Tibial nerve (tissue), 4 donors: ENCODE data around the gene AHCYL2. TPM values are rescaled to one million over a fixed set of nuclear protein-coding genes. Genes with fewer than 3 reads are reported as not detected.
"Not testable (repeated sequence)": the region's sequence is repeated elsewhere in the genome, so short reads cannot be mapped to it uniquely, and the experiment has no call there.

Experiments used
- DNase-seq, 2 donors: peaks; one replicate each; pipeline ENCODE4 v3.0.0-alpha.2; 2019; ENCODE audit warnings: low spot score in 2 of 2
- H3K27ac ChIP-seq, 4 donors: fragments of 200-600 bp; sonication (generic) in 3 of 4; one replicate each; pipeline ENCODE4 v1.5.1; 2017 to 2019; ENCODE audit warnings: mild to moderate bottlenecking in 1 of 4
- H3K27me3 ChIP-seq, 2 donors: fragments of 200-600 bp; sonication (generic) in 1 of 2; one replicate each; pipeline versions ENCODE4 v1.5.1 to v1.6.0; 2017 to 2019
- H3K36me3 ChIP-seq, 3 donors: fragments of 200-600 bp; sonication (generic); one replicate each; pipeline ENCODE4 v1.5.1; 2018 to 2019
- H3K4me1 ChIP-seq, 4 donors: fragments of 200-600 bp; sonication (generic) in 3 of 4; one replicate each; pipeline ENCODE4 v1.5.1; 2017 to 2019
- H3K4me3 ChIP-seq, 4 donors: fragments of 200-600 bp; sonication (generic) in 3 of 4; one replicate each; pipeline ENCODE4 v1.5.1; 2017 to 2019; ENCODE audit warnings: mild to moderate bottlenecking in 1 of 4, moderate library complexity in 1 of 4
- H3K9me3 ChIP-seq, 4 donors: fragments of 200-600 bp; sonication (generic) in 3 of 4; one replicate each; pipeline ENCODE4 v1.5.1; 2017 to 2019
- CTCF ChIP-seq, 5 experiments: fragments of 200-600 bp in 3 of 5; fragments of 450-650 bp in 2 of 5; sonication (generic) in 3 of 5; IDR thresholded peaks; one replicate each; pipeline ENCODE4 v1.5.1; 2016 to 2019; ENCODE audit warnings: antibody characterized with exemption in 5 of 5, mild to moderate bottlenecking in 3 of 5, moderate library complexity in 2 of 5
- EP300 ChIP-seq, 2 donors: sonication (generic); formaldehyde crosslinking; IDR thresholded peaks; one replicate each; pipeline ENCODE4 v1.6.1; 2017; ENCODE audit warnings: antibody characterized with exemption in 2 of 2, mild to moderate bottlenecking in 1 of 2
- POLR2A ChIP-seq, 2 donors: fragments of 450-650 bp; IDR thresholded peaks; one replicate each; pipeline ENCODE4 v1.6.1; 2017; ENCODE audit warnings: antibody characterized with exemption in 2 of 2, mild to moderate bottlenecking in 2 of 2, moderate library complexity in 2 of 2
- WGBS, 2 donors: methylation state at CpG; one replicate each; pipeline ENCODE4 v1.1.5; 2018; 5-methylcytosine and 5-hydroxymethylcytosine counted together
- total RNA-seq, 4 donors: library from RNA; depleted of rRNA; stranded (reverse); fragments of >200 nt; gene quantifications; one replicate each; pipeline ENCODE4 v1.1.0, GENCODE V29; 2016

Gene AHCYL2
- total RNA-seq, 4 donors from 2014 or later, result 21.6 to 42.9 (median 30.9) TPM

GRCh38 chr7:129244220-129244619, 19.4 kb downstream of the AHCYL2 start:
- Histone ChIP-seq H3K4me3 (no peak overlapping the region), H3K27ac (no peak overlapping the region), H3K27me3 (no peaks in the 10 kb centered on the region), H3K9me3 (no peaks in the 10 kb centered on the region), H3K4me1 (peaks cover 0 to 13% (median 0%) of the 10 kb centered on the region in 4 donors), H3K36me3 (no peaks in the 10 kb centered on the region)
- 100% methylated on average over 1 of the region's 1 CpG for WGBS, 2 donors
- no peak for DNase-seq
- TF ChIP-seq EP300 (IDR thresholded peaks at IDR 0.05) (no peak), CTCF (IDR thresholded peaks at IDR 0.05) (no peak), POLR2A (IDR thresholded peaks at IDR 0.05) (no peak)

GRCh38 chr7:129245533-129245932, 20.7 kb downstream of the AHCYL2 start:
- TF ChIP-seq EP300 (IDR thresholded peaks at IDR 0.05), result no peak
- TF ChIP-seq POLR2A (IDR thresholded peaks at IDR 0.05), result no peak
- TF ChIP-seq CTCF (IDR thresholded peaks at IDR 0.05), result no peak

GRCh38 chr7:129247087-129247486, 22.3 kb downstream of the AHCYL2 start:
- WGBS, 2 donors, result 69 to 72% methylated on average over 2 of the region's 2 CpGs
- no peak for DNase-seq
- TF ChIP-seq EP300 (IDR thresholded peaks at IDR 0.05), result no peak
- no peak for TF ChIP-seq POLR2A (IDR thresholded peaks at IDR 0.05)
- TF ChIP-seq CTCF (IDR thresholded peaks at IDR 0.05), result no peak
- Histone ChIP-seq H3K4me1 (peaks cover 0 to under 1% (median 0%) of the 10 kb centered on the region in 4 donors), H3K27me3 (no peaks in the 10 kb centered on the region), H3K9me3 (no peaks in the 10 kb centered on the region), H3K4me3 (no peak overlapping the region), H3K36me3 (no peaks in the 10 kb centered on the region), H3K27ac (no peak overlapping the region)

More at GRCh38 chr7:129245533-129245932, 20.7 kb downstream of the AHCYL2 start:
- WGBS, 2 donors, result 59 to 92% methylated on average over 3 of the region's 3 CpGs
- Histone ChIP-seq H3K27me3 (no peaks in the 10 kb centered on the region), H3K36me3 (no peaks in the 10 kb centered on the region), H3K27ac (no peak overlapping the region), H3K4me3 (no peak overlapping the region), H3K4me1 (peaks cover 0 to 4% (median 0%) of the 10 kb centered on the region in 4 donors), H3K9me3 (no peaks in the 10 kb centered on the region)
- DNase-seq, result no peak

- Histone ChIP-seq H3K27ac (no peak overlapping the region), H3K4me1 (peaks cover 0 to 4% (median 0%) of the 10 kb centered on the region in 4 donors), H3K36me3 (no peaks in the 10 kb centered on the region), H3K4me3 (no peak overlapping the region), H3K27me3 (no peaks in the 10 kb centered on the region), H3K9me3 (no peaks in the 10 kb centered on the region)
- no peak for DNase-seq
- TF ChIP-seq POLR2A (IDR thresholded peaks at IDR 0.05) (no peak), EP300 (IDR thresholded peaks at IDR 0.05) (no peak), CTCF (IDR thresholded peaks at IDR 0.05) (no peak)
- 78 to 81% methylated on average over 2 of the region's 2 CpGs for WGBS, 2 donors
Measured at GRCh38 chr7:129252128-129252527, 27.3 kb downstream of the AHCYL2 start.

GRCh38 chr7:129252603-129253002, 27.8 kb downstream of the AHCYL2 start:
- not testable (repeated sequence) for H3K4me1 ChIP-seq, H3K27me3 ChIP-seq, H3K9me3 ChIP-seq, H3K36me3 ChIP-seq, H3K27ac ChIP-seq, H3K4me3 ChIP-seq, DNase-seq
- WGBS, 2 donors, result 92 to 93% methylated on average over 5 of the region's 5 CpGs

GRCh38 chr7:129255800-129256199, 31.0 kb downstream of the AHCYL2 start:
- no peak for TF ChIP-seq CTCF (IDR thresholded peaks at IDR 0.05)
- no peak for TF ChIP-seq POLR2A (IDR thresholded peaks at IDR 0.05)
- TF ChIP-seq EP300 (IDR thresholded peaks at IDR 0.05), result no peak
- no peak for DNase-seq
- Histone ChIP-seq H3K27me3 (no peaks in the 10 kb centered on the region), H3K27ac (no peak overlapping the region), H3K4me3 (no peak overlapping the region), H3K4me1 (peaks cover 0 to 18% (median 6%) of the 10 kb centered on the region in 4 donors), H3K36me3 (no peaks in the 10 kb centered on the region), H3K9me3 (no peaks in the 10 kb centered on the region)
- WGBS, 2 donors, result 88 to 93% methylated on average over 4 of the region's 4 CpGs
